GM23338 (cell line): ENCODE results near the gene RSPRY1. TPM values are rescaled to one million over a fixed set of nuclear protein-coding genes. Genes with fewer than 3 reads are reported as not detected.

Source experiments
- ATAC-seq: fragments of 200-7000 bp; cut with Tn5 transposase; 3 replicates; pipeline ENCODE4 v1.9.1; 2020
- DNase-seq: peaks from one replicate; pipeline ENCODE4 v3.0.0-alpha.2; 2015; ENCODE audit warnings: low spot score
- H2AFZ ChIP-seq: fragments of 200-600 bp; sonication (generic); 2 replicates; pipeline ENCODE4 v1.8.0; 2016; ENCODE audit warnings: antibody characterized with exemption, mild to moderate bottlenecking, moderate library complexity
- H3F3A ChIP-seq: fragments of 200-600 bp; sonication (generic); replicated peaks from 2 replicates; pipeline ENCODE4 v1.8.0; 2017; ENCODE audit warnings: antibody characterized with exemption, mixed run types, low read depth
- H3K27ac ChIP-seq: fragments of 200-600 bp; sonication (generic); 2 replicates; pipeline ENCODE4 v1.6.1; 2016; ENCODE audit warnings: low read depth
- H3K27me3 ChIP-seq: fragments of 200-600 bp; sonication (generic); 2 replicates; pipeline ENCODE4 v1.8.0; 2016; ENCODE audit warnings: mild to moderate bottlenecking, mixed run types, moderate library complexity; ENCODE audit not compliant: insufficient read depth
- H3K36me3 ChIP-seq: fragments of 200-600 bp; sonication (generic); 2 replicates; pipeline ENCODE4 v1.8.0; 2016; ENCODE audit warnings: mild to moderate bottlenecking; ENCODE audit not compliant: insufficient read depth
- H3K4me1 ChIP-seq: fragments of 200-600 bp; sonication (generic); 2 replicates; pipeline ENCODE4 v1.8.0; 2016; ENCODE audit warnings: mild to moderate bottlenecking, moderate library complexity; ENCODE audit not compliant: insufficient read depth
- H3K4me2 ChIP-seq: fragments of 200-600 bp; sonication (generic); 2 replicates; pipeline ENCODE4 v1.7.1; 2017; ENCODE audit warnings: mixed run types
- H3K4me3 ChIP-seq: fragments of 200-600 bp; sonication (generic); 2 replicates; pipeline ENCODE4 v1.6.1; 2016; ENCODE audit warnings: mixed run types
- H3K79me2 ChIP-seq: fragments of 200-600 bp; sonication (generic); replicated peaks from 2 replicates; pipeline ENCODE4 v1.8.0; 2017; ENCODE audit warnings: mild to moderate bottlenecking; ENCODE audit not compliant: insufficient read depth
- H3K9me2 ChIP-seq: fragments of 200-600 bp; sonication (generic); 2 replicates; pipeline ENCODE4 v1.8.0; 2017; ENCODE audit not compliant: insufficient read depth
- H4K20me1 ChIP-seq: fragments of 200-600 bp; sonication (generic); replicated peaks from 2 replicates; pipeline ENCODE4 v1.8.0; 2017; ENCODE audit warnings: mild to moderate bottlenecking; ENCODE audit not compliant: insufficient read depth
- H3K27ac Mint-ChIP-seq: 2 replicates; pipeline ENCODE4 v1.8.0; 2020; ENCODE audit warnings: inconsistent platforms, mild to moderate bottlenecking, moderate library complexity, mixed read lengths
- H3K27me3 Mint-ChIP-seq: 3 replicates; pipeline ENCODE4 v1.8.0; 2022; ENCODE audit warnings: low read depth, mild to moderate bottlenecking, moderate library complexity, mixed read lengths, inconsistent platforms; ENCODE audit not compliant: insufficient read depth, poor library complexity
- H3K36me3 Mint-ChIP-seq: 3 replicates; pipeline ENCODE4 v1.8.0; 2021; ENCODE audit warnings: low read depth, mild to moderate bottlenecking, inconsistent platforms, moderate library complexity, mixed read lengths
- H3K4me1 Mint-ChIP-seq: 3 replicates; pipeline ENCODE4 v1.8.0; 2020; ENCODE audit warnings: mild to moderate bottlenecking, inconsistent platforms, mixed read lengths
- H3K4me3 Mint-ChIP-seq: 3 replicates; pipeline ENCODE4 v1.8.0; 2021; ENCODE audit warnings: moderate library complexity, mild to moderate bottlenecking, inconsistent platforms, mixed read lengths
- H3K9me3 Mint-ChIP-seq: 3 replicates; pipeline ENCODE4 v1.8.0; 2020; ENCODE audit warnings: moderate library complexity, mild to moderate bottlenecking, inconsistent platforms, mixed read lengths
- CREB1 ChIP-seq: fragments of 250-450 bp; sonication (Bioruptor Pico); IDR thresholded peaks from 2 replicates; pipeline ENCODE4 v1.5.0; 2020; ENCODE audit warnings: low read depth, mild to moderate bottlenecking, moderate library complexity
- CTCF ChIP-seq, 2 experiments: fragments of 200-600 bp in 1 of 2; sonication (generic) in 1 of 2; conservative IDR thresholded peaks; 2 replicates each; pipeline versions ENCODE4 v1.5.1 to v1.6.1; 2016 to 2017; ENCODE audit warnings: antibody characterized with exemption in 2 of 2, low read depth in 2 of 2, mild to moderate bottlenecking in 2 of 2, moderate library complexity in 1 of 2
- ETS1 ChIP-seq: IDR thresholded peaks from 2 replicates; pipeline ENCODE4 v1.6.1; 2016; ENCODE audit warnings: antibody characterized with exemption
- EZH2 ChIP-seq: fragments of 200-600 bp; sonication (generic); IDR thresholded peaks from one replicate; pipeline ENCODE4 v1.8.0; 2017; ENCODE audit warnings: antibody characterized with exemption, mild to moderate bottlenecking, low read depth; ENCODE audit not compliant: unreplicated experiment
- EZH2phosphoT487 ChIP-seq: fragments of 200-600 bp; sonication (generic); IDR thresholded peaks from one replicate; pipeline ENCODE4 v1.8.1; 2018; ENCODE audit warnings: antibody characterized with exemption; ENCODE audit not compliant: unreplicated experiment
- POLR2AphosphoS5 ChIP-seq: IDR thresholded peaks from 2 replicates; pipeline ENCODE4 v1.6.1; 2016; ENCODE audit warnings: antibody characterized with exemption, low read depth
- REST ChIP-seq: IDR thresholded peaks from one replicate; pipeline ENCODE4 v1.6.1; 2018; ENCODE audit warnings: antibody characterized with exemption; ENCODE audit not compliant: unreplicated experiment
- STAT1 ChIP-seq: IDR thresholded peaks from one replicate; pipeline ENCODE4 v1.6.1; 2016; ENCODE audit warnings: antibody characterized with exemption; ENCODE audit not compliant: unreplicated experiment
- ZNF114 ChIP-seq: fragments of 250-450 bp; sonication (Bioruptor Pico); IDR thresholded peaks from 2 replicates; pipeline ENCODE4 v1.5.0; 2020; ENCODE audit warnings: mild to moderate bottlenecking, moderate library complexity
- ZNF331 ChIP-seq: fragments of 250-450 bp; sonication (Bioruptor Pico); IDR thresholded peaks from 2 replicates; pipeline ENCODE4 v1.5.0; 2020; ENCODE audit warnings: low read depth, mild to moderate bottlenecking, moderate library complexity
- ZNF462 ChIP-seq: fragments of 250-450 bp; sonication (Bioruptor Pico); IDR thresholded peaks from 2 replicates; pipeline ENCODE4 v1.5.0; 2020; ENCODE audit warnings: mild to moderate bottlenecking, moderate library complexity
- polyA plus RNA-seq: library from polyadenylated mRNA; unstranded; fragments of >200 nt; fragmentation: Nextera tagmentation; extraction: Ambion mirVana; gene quantifications from 2 replicates; pipeline ENCODE4 v1.2.1, GENCODE V29; 2016
- total RNA-seq: library from RNA; depleted of rRNA; stranded (reverse); fragments of >200 nt; shearing (Covaris generic); gene quantifications from 2 replicates; pipeline ENCODE4 v1.2.3, GENCODE V29; 2014

Gene RSPRY1
- total and polyA plus RNA-seq, 2 experiments from 2014 or later: 25.8 to 35.9 TPM

- no peak for TF ChIP-seq EZH2phosphoT487
Measured at GRCh38 chr16:57213462-57213861, 27.3 kb downstream of the RSPRY1 start (continued).

- Mint-ChIP-seq H3K27me3 (no peaks in the 10 kb centered on the region), H3K36me3 (peaks cover 54% of the 10 kb centered on the region), H3K4me3 (no peak overlapping the region), H3K4me1 (no peaks in the 10 kb centered on the region), H3K9me3 (no peaks in the 10 kb centered on the region), H3K27ac (no peak overlapping the region)
- Histone ChIP-seq H3F3A (no peaks in the 10 kb centered on the region), H3K9me2 (no peaks in the 10 kb centered on the region), H3K4me2 (no peak overlapping the region), H3K79me2 (no peaks in the 10 kb centered on the region), H3K36me3 (peaks cover 31% of the 10 kb centered on the region), H2AFZ (no peak overlapping the region), H3K4me1 (no peaks in the 10 kb centered on the region), H3K4me3 (no peak overlapping the region), H3K27me3 (no peaks in the 10 kb centered on the region), H4K20me1 (no peaks in the 10 kb centered on the region; the same call in 1 of the 2 replicates), H3K27ac (no peak overlapping the region)
- ATAC-seq (no peak), DNase-seq (no peak)
- no peak for TF ChIP-seq REST
- no peak for TF ChIP-seq POLR2AphosphoS5
- no peak for TF ChIP-seq EZH2phosphoT487
- TF ChIP-seq ZNF462 (CRISPR knock-in tag): no peak
- no peak for TF ChIP-seq ETS1
- no peak for TF ChIP-seq ZNF331
- TF ChIP-seq ZNF114: no peak
- TF ChIP-seq CTCF (conservative IDR thresholded peaks at IDR 0.05; ENCODE audit: low read depth in 2 of 2): no peak
- TF ChIP-seq CREB1 (CRISPR knock-in tag): no peak
- no peak for TF ChIP-seq EZH2
- TF ChIP-seq STAT1: no peak
Measured at GRCh38 chr16:57216968-57217367, 30.8 kb downstream of the RSPRY1 start.
